Measurements from ENCODE around the gene ANKK1.

Gene ANKK1

GRCh38 chr11:113393501-113393985, 6.0 kb downstream of the ANKK1 start:
- no peaks in the 10 kb centered on the region for H4K20me1 ChIP-seq (ENCODE audit: insufficient read depth)

DNA sequence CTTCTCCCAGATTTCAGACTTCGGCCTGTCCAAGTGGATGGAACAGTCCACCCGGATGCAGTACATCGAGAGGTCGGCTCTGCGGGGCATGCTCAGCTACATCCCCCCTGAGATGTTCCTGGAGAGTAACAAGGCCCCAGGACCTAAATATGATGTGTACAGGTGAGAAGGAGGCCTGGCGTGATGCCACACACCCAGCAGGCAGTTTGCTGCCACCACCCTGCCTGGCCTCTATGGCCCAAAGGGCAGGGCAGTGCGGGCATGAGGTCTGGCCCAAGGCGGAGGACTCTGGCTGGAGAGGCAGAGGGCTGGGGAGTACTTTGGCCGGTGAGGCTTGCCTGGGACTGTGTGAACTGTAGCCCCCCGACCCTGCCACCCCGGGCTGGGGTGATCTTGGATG, 7.3 kb downstream of the ANKK1 start:
- H3K4me2 ChIP-seq, result no peak overlapping the region
- H4K20me1 ChIP-seq (ENCODE audit: insufficient read depth), result no peaks in the 10 kb centered on the region
- H3K4me3 ChIP-seq (IDR thresholded peaks at IDR 0.05; ENCODE audit: insufficient read depth, low read depth, low read length), result no peak overlapping the region
- no peak overlapping the region for H3K9ac ChIP-seq
- H3K4me1 ChIP-seq (ENCODE audit: low read depth, poor library complexity, severe bottlenecking), result no peaks in the 10 kb centered on the region
- H3K27ac ChIP-seq, result no peak overlapping the region
- H2AFZ ChIP-seq (ENCODE audit: low read depth), result no peak overlapping the region
- no peaks in the 10 kb centered on the region for H3K27me3 ChIP-seq (ENCODE audit: insufficient read depth, low read depth)
- H3K79me2 ChIP-seq (ENCODE audit: insufficient read depth, low read depth), result no peaks in the 10 kb centered on the region
- TF ChIP-seq, protein P1, sequence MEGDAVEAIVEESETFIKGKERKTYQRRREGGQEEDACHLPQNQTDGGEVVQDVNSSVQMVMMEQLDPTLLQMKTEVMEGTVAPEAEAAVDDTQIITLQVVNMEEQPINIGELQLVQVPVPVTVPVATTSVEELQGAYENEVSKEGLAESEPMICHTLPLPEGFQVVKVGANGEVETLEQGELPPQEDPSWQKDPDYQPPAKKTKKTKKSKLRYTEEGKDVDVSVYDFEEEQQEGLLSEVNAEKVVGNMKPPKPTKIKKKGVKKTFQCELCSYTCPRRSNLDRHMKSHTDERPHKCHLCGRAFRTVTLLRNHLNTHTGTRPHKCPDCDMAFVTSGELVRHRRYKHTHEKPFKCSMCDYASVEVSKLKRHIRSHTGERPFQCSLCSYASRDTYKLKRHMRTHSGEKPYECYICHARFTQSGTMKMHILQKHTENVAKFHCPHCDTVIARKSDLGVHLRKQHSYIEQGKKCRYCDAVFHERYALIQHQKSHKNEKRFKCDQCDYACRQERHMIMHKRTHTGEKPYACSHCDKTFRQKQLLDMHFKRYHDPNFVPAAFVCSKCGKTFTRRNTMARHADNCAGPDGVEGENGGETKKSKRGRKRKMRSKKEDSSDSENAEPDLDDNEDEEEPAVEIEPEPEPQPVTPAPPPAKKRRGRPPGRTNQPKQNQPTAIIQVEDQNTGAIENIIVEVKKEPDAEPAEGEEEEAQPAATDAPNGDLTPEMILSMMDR (conservative IDR thresholded peaks at IDR 0.05; ENCODE audit: low read depth, low read length), result no peak
- no peaks in the 10 kb centered on the region for H3K36me3 ChIP-seq (ENCODE audit: insufficient read depth)

More at GRCh38 chr11:113393501-113393985, 6.0 kb downstream of the ANKK1 start:
- Histone ChIP-seq H3K79me2 (ENCODE audit: insufficient read depth, low read depth) (no peaks in the 10 kb centered on the region), H3K4me1 (ENCODE audit: low read depth, poor library complexity, severe bottlenecking) (no peaks in the 10 kb centered on the region), H3K36me3 (ENCODE audit: insufficient read depth) (no peaks in the 10 kb centered on the region), H2AFZ (ENCODE audit: low read depth) (no peak overlapping the region), H3K27me3 (ENCODE audit: insufficient read depth, low read depth) (no peaks in the 10 kb centered on the region), H3K27ac (no peak overlapping the region), H3K9ac (no peak overlapping the region), H3K4me3 (IDR thresholded peaks at IDR 0.05; ENCODE audit: insufficient read depth, low read depth, low read length) (no peak overlapping the region), H3K4me2 (no peak overlapping the region)
- TF ChIP-seq, protein P1 (conservative IDR thresholded peaks at IDR 0.05; ENCODE audit: low read depth, low read length), result no peak

DNA sequence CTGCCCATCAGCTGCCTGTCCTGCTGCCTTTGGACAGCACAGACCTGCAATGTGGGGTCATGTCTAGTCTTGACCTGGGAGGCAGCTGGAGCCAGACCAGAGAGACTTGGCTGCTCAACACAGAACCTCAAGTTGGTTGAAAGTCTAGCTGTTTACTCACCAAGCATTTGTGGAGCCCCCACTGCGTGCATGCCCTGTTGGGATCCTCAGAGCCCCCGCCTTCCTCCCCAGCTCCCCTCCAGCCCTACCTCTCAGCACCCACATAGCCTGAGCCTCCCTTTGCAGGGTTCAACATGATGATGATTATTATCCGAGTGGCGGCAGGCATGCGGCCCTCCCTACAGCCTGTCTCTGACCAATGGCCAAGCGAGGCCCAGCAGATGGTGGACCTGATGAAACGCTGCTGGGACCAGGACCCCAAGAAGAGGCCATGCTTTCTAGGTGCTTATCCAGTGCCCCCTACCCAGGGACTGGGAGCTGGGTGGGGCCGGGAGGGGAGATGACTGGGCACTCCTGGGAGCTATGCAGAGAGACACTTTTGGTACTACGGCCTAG, 8.3 kb downstream of the ANKK1 start:
- no peak overlapping the region for H3K27ac ChIP-seq
- no peak overlapping the region for H3K4me2 ChIP-seq
- no peaks in the 10 kb centered on the region for H3K27me3 ChIP-seq (ENCODE audit: insufficient read depth, low read depth)
- no peak overlapping the region for H3K4me3 ChIP-seq (IDR thresholded peaks at IDR 0.05; ENCODE audit: insufficient read depth, low read depth, low read length)
- TF ChIP-seq, protein P1 (conservative IDR thresholded peaks at IDR 0.05; ENCODE audit: low read depth, low read length), result no peak
- H2AFZ ChIP-seq (ENCODE audit: low read depth), result no peak overlapping the region
- H3K9ac ChIP-seq, result no peak overlapping the region
- H4K20me1 ChIP-seq (ENCODE audit: insufficient read depth), result no peaks in the 10 kb centered on the region
- no peaks in the 10 kb centered on the region for H3K4me1 ChIP-seq (ENCODE audit: low read depth, poor library complexity, severe bottlenecking)
- no peaks in the 10 kb centered on the region for H3K36me3 ChIP-seq (ENCODE audit: insufficient read depth)
- H3K79me2 ChIP-seq (ENCODE audit: insufficient read depth, low read depth), result no peaks in the 10 kb centered on the region

DNA sequence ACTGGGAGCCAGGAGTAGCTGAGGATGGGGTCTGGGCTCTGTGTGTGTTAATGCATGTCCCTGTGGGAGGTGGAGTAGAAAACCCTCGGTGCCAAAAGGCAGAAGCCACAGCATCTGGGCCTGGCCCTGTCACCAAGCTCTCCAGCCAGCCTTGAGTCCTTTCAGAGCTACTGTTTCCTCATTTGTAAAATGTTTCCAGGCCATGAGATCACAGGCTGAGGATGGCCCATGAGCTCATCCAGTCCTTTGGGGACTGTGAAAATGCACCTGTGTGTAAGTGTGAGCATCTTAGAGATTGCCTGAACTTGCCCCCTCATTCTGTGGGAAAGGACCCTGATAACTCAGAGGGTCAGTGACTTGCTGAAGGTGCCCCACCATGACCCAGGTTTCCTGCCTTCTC, 9.1 kb downstream of the ANKK1 start:
- Histone ChIP-seq H3K4me2 (no peak overlapping the region), H3K4me3 (IDR thresholded peaks at IDR 0.05; ENCODE audit: insufficient read depth, low read depth, low read length) (no peak overlapping the region), H3K4me1 (ENCODE audit: low read depth, poor library complexity, severe bottlenecking) (no peaks in the 10 kb centered on the region), H3K79me2 (ENCODE audit: insufficient read depth, low read depth) (no peaks in the 10 kb centered on the region), H3K27me3 (ENCODE audit: insufficient read depth, low read depth) (no peaks in the 10 kb centered on the region), H3K9ac (no peak overlapping the region), H3K27ac (no peak overlapping the region), H2AFZ (ENCODE audit: low read depth) (no peak overlapping the region), H4K20me1 (ENCODE audit: insufficient read depth) (no peaks in the 10 kb centered on the region), H3K36me3 (ENCODE audit: insufficient read depth) (no peaks in the 10 kb centered on the region)
- TF ChIP-seq, protein P1 (conservative IDR thresholded peaks at IDR 0.05; ENCODE audit: low read depth, low read length), result no peak

Data from KMS-11 (cell line).